Limb (tissue), 2 donors: ENCODE data around the gene CHST12.
"Not testable (repeated sequence)": the region's sequence is repeated elsewhere in the genome, so short reads cannot be mapped to it uniquely, and the experiment has no call there.

Source experiments
- DNase-seq, 2 donors: peaks; one replicate each; pipeline ENCODE4 v3.0.0-alpha.2; 2016; ENCODE audit errors: extremely low spot score in 2 of 2

CHST12 gene

DNA sequence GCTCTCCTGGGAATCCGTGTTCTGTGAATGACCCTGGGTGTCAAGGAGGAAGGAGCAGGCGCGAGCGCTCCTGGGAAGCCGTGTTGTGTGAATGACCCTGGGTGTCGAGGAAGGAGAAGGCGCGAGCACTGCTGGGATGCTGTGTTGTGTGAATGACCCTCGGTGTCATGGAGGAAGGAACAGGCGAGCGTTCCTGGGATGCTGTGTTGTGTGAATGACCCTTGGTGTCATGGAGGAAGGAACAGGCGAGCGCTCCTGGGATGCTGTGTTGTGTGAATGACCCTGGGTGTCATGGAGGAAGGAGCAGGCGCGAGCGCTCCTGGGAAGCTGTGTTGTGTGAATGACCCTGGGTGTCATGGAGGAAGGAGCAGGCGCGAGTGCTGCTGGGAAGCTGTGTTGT, 25.3 kb upstream of the CHST12 start:
- not testable (repeated sequence) for DNase-seq

DNA sequence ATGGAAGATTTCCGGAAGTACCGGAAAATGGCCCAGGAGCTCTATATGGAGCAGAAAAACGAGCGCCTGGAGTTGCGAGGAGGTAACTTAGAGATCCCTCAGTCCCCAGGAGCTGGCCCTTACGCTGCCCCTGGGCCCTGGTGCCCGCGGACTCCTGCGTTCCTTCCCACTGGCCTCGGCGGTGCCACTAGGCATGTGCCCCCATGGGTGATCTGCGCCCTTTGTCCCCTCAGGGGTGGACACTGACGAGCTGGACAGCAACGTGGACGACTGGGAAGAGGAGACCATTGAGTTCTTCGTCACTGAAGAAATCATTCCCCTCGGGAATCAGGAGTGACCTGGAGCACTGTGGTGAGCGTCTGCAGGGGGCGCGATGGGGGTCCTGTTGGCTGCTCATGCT, 24.2 kb upstream of the CHST12 start:
- DNase-seq: no peak

DNA sequence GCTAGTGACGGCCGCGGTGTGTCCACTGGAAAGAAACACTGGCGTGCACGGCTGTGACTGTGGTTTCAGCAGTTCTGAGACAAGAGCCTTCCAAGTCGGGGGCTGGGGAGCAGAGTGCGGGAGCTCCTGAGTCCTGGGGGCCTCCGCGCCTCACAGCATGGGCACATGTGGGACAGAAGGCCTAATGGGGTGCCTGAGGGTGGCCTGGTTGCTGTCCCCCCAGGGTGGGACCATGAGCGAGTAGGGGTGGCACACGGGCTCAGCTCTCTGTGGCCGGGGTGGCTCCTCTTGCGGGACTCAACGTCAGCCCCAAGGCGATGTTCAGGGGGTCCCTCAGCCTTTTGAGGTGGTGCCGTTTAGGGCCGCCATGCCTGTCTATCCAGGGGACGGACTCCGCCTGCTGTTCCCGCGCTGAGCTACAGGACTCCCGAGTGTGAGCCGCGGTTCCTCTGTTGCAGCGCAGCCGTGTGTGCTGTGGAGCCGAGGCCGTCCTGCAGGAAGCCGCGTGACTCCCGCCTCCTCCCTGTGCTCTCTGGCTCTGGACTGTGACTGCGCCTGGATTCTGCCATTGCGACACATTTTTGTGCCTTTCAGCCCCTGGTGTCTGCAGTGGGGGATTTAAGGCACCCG, 23.5 kb upstream of the CHST12 start:
- DNase-seq: no peak

DNA sequence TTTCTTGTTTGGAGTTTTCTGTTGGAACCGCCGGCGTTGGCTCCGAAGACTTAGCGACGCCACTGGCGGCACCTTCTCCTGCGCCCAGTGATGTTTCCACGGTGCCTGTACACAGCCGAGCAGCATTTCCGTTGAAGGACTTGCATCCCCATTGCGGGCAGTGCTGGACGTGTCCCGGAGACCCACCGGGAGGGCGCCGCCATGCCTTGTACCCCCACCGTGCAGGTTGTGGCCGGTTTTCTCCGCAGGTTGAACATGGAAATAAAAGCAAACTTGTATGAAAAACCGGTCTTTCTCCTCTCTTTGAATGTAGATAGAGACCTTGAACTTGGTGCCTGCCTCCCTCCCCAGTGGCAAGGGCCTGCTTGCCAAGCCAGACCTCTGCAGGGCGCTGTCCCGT, 22.9 kb upstream of the CHST12 start:
- no peak for DNase-seq

DNA sequence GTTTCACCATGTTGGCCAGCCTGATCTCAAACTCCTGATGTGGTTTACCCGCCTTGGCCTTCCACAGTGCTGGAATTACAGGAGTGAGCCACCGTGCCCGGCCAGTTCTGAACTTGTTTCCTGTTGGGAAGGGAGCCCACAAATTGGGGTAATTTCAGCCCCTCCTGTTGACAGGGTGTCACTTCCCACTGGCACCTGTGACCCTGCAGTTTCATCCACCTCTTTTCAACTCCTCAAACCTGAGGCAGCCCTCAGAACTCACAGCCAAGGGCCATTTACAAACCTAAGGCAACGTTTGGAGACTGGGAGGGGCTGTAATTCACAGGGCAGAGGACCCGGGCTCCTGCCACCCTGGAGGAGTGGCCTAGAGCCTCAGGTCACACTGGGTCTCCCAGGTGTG, 22.2 kb upstream of the CHST12 start:
- DNase-seq: no peak

DNA sequence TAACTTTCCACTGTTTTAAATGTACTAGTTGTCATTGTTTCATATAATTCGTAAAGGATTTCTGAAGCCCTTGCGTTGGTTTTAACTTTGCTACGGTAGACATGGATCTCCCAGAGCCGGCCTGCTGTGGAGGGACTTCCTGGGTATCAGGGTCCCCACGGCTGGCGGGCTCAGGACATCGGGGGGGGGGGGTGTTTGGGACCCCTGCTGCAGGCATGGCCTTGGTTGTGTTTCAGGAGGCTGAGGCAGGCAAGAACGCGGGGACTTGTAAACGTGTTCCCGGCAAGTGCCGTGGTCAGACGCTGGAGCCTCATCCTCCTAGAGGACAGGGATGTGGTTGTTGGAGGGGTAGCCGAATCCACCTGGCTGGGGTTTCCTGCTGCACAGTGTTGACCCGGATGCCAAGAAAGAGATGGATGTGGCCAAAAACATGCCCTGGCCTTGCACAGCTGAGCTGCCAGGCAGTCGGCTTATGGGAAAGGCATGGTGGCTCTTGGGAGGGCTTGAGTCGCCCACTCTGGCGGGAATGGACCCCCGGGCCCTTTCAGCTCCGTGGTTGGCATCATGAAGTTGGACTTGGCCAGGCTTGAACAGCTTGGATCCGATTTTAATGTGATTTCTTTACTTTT, 21.4 kb upstream of the CHST12 start:
- no peak for DNase-seq

DNA sequence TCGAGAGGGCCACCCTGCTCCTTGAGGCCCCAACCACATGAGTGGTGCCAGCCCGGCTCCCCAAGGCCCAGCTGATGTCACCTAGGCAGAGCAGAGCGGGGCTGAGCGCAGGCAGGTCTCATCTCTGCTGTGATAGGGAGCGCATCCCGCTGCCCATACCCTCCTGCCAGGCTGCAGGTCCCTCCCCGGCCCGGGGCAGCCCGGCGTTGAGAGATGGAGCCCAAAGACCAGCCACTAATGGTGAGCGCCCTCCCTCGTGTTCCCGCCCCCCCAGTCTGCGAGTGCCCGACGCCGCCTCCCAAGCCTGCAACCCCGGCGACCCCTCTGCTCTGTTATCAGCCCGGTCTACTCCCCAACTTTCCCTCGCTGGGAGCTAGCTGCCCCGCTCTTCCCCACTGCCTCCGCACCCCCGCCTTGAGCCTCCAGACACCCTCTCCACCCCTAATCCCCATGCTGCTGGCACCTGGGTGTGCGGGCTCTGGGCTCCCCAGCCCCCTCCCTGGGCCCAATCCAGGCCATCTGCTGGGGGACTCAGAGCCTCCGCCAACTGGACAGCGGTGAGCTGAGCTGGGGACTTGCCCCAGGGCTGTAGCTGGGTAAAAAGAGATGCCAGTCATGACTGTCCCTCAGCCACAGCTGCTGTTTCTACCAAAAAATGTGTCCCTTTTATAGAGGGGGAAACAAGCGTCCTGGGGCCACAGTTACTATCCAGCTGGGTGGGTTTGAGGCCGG, 19.7 kb upstream of the CHST12 start:
- no peak for DNase-seq

DNA sequence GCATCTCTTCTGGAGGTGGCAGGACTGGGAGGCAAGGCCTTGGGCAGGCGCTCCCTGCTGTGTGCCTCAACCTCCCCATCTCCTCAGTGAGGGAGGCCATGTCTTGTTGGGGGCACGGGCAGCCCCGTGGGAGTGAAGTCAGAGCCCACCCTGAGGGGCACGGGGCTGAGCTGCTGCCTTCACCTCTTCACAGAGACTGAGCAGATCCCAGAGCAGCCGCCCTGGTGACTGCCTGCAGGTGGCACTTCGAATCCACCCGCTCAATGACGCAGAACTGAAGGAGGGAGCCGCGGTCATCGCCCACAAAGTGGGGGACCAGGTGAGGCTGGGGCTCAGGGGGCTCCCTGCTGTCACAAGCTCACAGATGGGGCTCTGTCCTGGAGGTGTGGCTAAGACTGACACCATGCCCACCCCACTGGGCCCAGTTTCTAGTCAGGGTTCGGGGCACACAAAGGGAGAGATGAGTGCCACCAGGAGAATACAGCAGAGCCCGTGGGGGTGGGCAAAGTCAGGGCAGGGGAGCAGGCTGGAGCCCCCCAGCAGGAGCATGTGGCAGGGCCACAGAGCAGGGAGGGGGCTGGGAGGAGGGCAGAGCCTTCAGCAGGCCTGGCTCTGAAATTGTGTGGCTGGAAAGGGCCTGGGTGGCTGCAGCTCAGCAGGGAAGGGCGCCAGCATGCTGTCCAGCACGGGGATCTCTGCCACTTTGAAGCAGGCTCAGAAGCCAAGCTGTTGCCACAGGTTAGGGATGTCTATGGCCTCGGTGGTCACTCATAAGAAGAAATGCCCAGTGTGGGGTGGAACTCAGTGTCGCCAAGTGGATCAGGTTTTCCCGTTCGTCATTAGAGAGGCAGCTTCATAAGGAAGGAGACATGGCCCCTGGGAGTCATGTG, 18.8 kb upstream of the CHST12 start:
- DNase-seq: no peak

DNA sequence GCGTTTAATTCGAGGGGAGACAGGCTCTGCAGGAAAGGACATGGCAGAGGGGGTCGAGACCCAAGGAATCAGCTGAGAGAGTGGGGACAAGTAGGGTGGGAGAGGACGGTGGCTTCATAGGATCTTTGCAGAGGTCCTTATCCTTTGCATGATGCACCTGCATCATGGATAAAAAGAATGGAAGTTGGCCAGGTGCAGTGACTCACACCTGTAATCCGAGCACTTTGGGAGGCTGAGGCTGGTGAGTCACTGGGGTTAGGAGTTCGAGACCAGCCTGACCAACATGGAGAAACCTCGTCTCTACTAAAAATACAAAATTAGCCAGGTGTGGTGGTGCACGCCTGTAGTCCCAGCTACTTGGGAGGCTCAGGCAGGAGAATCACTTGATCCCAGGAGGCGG, 17.3 kb upstream of the CHST12 start:
- not testable (repeated sequence) for DNase-seq

DNA sequence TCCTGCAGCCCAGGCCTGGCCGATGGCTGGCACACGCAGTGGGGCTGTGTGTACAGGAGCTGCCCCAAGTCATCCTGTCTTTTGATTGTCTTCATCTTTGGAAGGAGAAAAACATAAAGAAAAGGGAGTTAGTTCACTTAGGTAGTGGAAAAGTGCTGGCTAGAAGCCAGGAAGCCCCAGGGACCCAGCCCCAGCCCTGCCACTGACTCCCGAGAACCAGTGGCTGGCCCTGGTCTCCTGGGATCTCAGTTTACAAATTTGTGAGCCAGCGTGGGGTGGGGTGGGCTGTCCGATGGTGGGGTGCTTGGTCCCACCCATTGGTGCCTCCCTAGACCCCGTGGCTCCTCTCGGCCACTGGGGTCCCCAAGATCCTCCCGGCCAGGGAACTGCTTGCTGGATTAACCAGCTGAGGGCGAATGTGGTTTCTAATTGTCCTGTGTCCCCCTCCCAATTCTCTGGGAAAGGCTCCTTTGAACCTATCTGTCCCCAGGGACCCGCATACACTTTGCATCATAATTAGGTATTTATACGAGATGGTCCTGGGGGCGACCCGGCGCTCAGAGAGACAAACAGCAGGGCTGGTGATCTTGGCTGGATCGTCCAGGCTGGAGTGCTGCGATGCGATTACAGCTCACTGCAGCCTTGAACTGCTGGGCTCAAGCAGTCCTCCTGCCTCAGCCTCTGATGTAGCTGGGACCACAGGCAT, 16.3 kb upstream of the CHST12 start:
- no peak for DNase-seq

DNA sequence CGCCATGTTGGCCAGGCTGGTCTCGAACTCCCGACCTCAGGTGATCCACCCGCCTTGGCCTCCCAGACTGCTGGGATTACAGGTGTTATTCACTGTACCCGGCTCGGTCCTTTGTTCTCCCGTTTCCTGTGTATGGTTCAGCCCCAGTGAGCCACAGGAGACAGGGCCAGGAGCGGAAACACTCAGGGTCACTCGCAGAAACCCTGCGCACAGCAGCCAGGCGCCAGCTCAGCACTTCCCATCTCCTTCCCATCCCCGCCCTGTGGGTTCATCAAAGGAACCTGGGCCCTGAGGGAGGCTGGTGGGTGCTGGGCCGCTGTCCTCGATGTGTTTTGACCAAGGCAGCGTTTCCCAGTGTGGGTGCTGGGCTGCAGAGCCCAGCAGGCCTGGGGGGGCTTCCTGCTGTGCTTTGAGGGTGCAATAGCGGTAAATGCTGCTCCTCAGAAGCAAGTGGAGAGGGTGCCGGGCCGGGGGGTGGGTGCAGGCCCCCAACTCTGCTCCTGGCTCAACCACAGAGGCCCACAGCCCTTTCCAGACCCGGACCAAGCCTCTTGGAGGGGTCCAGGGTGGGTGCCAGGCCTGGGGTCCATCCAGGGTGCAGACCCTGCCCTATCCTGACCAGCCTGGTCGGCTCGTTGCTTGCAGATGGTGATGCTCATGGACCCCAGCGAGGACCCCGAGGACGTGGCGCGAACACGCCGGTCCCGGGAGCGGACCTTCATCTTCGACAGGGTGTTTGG, 15.3 kb upstream of the CHST12 start:
- DNase-seq: no peak

DNA sequence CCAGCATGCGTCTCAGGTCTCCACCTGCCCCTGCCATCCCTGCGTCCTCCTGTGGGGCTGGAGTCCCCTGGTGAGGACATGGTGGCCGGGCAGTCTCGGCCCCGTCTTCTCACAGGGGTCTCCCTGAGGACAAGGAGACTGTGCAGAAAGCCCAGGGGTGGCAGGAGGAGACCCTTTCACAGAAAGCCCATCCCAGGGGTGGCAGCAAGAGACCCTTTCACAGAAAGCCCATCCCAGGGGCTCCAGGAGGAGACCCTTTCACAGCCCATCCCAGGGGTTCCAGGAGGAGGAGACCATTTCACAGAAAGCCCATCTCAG, 14.8 kb upstream of the CHST12 start:
- no peak for DNase-seq

DNA sequence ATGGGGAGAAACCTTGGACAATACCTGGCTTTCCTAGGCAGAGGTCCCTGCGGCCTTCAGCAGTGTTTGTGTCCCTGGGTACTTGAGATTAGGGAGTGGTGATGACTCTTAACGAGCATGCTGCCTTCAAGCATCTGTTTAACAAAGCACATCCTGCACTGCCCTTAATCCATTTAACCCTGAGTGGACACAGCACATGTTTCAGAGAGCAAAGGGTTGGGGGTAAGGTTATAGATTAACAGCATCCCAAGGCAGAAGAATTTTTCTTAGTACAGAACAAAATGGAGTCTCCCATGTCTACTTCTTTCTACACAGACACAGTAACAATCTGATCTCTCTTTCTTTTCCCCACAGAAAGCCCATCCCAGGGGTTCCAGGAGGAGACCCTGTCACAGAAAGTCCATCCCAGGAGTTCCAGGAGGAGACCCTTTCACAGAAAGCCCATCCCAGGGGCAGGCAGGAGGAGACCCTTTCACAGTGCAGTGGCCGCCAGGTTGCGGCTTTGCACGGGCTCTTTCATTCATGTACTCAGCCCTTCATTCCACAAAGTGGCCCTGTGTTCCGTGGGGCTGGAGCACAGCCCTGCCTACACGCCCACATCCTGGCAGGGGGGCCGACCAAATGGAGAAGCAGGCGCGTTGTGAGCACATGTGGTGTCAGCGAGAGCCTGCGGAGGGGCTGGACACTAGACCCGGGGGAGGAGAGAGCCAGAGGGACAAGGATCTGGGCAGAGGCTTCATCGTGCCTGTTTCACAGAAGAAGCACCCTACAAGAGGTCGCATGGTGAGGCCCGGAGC, 13.2 kb upstream of the CHST12 start:
- DNase-seq: peak in 1 of 2 donors; percentile 61

DNA sequence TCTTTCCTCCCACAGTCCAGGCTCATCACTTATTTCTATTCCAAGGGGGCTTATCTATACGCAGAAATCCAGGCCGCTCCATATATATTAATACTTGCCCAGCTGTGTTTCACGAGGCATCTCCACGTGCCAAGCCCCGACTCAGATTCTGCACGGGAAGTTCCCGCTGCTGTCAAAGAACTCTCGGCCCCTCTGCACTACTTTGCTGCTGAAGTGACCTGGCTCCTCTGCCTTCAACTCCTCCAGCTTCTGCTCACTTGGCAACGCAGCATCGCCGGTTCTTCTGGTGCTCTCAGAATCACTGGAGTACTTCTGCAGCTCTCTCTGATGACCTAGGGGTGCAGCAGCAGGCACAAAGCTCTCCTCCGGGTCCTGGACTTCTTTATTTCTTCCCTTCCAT, 9.7 kb upstream of the CHST12 start:
- DNase-seq: no peak

DNA sequence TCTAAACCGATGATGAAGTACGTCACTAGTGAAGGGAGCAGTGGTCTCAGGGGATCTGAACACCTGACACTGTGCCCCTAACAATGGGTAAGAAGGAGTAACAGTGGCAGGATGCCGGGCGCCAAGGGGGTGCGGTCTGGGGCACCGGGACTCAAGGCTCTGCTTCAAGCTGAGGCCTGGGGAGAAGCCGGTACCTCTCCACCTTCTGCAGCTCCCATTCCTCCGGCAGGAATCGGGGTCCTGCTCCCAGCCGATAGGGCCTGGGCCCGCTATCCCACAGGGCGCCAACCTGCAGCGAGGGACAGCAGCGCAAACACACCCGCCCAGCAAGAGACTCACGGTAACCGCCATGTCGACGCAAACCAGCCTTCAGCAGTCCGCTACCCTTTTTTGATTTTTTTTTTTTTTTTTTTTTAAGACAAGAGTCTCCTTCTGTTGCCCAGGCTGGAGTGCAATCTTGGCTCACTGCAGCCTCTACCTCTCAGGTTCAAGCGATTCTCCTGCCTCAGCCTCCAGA, 8.8 kb upstream of the CHST12 start:
- DNase-seq: no peak

DNA sequence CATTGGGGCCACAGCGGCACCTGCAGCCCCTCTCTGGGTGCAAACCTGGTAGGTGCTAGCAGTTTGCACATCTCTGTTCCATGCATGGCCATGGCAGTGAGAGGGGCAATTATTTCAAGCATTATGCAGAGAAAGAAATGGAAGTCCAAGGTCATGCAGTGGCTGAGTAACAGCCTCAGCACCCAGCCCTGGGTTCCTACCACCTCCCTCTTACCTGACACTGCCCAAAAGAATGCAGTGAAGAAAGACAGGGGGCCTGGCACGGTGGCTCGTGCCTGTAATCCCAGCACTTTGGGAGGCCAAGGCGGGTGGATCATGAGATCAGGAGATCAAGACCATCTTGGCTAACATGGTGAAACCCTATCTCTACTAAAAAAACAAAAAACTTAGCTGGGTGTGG, 4.9 kb upstream of the CHST12 start:
- no peak for DNase-seq

DNA sequence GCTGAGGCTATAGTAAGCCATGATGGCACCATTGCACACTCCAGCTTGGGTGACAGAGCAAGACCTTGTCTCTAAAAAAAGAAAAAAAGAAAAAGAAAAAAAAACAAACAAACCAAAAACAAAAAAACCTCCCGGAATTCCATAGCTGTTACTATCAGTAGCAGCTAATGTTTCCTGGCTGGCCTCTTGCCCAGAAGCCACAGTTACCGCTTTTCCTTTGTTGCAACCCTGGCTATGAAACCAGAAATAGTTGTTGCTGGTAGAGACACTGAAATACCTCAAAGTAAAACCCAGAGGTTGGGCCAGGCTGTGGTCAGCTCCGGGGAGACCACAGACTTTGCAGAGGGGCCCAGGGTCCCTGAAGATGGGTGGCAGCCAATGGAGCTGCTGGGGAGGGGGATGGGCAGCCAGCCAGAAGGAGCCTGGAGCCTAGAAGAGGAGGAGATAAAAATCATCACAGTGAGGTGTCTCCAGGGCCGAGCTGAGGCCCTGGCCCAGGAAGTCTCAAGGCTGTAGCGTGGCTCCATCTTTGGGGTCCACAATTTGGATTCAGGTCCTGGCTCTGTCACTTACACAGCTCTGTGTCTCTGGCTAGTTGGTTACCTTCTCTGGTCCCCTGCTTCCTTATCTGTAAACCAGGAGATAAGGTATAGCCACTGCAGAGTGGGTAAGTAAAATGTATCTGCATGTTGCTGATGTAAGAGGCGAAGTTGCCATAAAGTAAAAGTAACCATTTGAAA, 3.4 kb upstream of the CHST12 start:
- peak; percentile 77 to 83 for DNase-seq

DNA sequence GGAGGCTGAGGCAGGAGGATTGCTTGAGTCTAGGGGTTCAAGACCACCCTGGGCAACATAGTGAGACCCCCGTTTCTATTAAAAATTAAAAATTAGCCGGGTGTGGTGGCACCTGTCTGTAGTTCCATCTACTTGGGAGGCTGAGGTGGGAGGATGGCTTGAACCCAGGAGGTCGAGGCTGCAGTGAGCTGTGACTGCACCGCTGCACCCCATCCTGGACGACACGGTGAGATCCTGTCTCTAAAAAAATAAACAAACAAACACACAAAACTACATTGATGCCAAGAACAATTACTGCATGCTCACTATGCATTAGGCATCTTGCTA, 761 bp upstream of the CHST12 start:
- no peak for DNase-seq
